ENCODE measurements around the gene GRB2. TPM values are rescaled to one million over a fixed set of nuclear protein-coding genes. Genes with fewer than 3 reads are reported as not detected.

Gene GRB2
- total RNA-seq, 1 donor from 2014 or later, result 59.1 TPM

DNA sequence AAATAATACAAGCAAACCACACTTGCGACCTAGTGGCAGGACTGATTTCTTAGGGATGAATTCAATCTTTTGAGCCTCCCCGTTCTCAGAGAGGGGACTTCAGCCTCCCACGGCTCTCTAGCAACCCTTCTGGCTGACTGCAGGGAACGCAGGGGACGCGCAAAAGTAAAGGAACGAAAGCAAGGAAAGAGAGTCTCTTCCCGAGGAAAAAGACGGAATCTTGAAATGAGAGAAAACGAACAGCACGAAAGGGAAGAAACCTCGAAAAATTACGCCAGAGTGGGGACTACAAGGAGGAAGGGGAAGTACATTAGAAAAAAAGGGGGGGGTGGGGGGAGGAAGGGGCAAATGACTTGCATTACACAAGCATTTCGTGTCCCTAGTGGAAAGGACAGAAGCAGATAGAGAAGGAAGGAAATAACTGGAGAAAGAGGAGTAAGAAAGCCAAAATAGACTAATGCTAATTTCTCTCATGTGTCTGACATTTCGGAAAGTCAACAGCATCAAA lies 1.2 kb downstream of the GRB2 start:
- Mint-ChIP-seq H3K4me1 (ENCODE audit: unreplicated experiment) (peaks cover 26% of the 10 kb centered on the region), H3K27ac (ENCODE audit: unreplicated experiment) (peak overlapping the region; percentile 90), H3K9me3 (ENCODE audit: unreplicated experiment) (no peaks in the 10 kb centered on the region), H3K4me3 (ENCODE audit: unreplicated experiment) (peak overlapping the region; percentile 92), H3K27me3 (ENCODE audit: unreplicated experiment) (peaks cover 10% of the 10 kb centered on the region), H3K36me3 (ENCODE audit: unreplicated experiment) (no peaks in the 10 kb centered on the region)
- no peak for DNase-seq (ENCODE audit: extremely low spot score, unreplicated experiment)
- TF ChIP-seq, protein P1, sequence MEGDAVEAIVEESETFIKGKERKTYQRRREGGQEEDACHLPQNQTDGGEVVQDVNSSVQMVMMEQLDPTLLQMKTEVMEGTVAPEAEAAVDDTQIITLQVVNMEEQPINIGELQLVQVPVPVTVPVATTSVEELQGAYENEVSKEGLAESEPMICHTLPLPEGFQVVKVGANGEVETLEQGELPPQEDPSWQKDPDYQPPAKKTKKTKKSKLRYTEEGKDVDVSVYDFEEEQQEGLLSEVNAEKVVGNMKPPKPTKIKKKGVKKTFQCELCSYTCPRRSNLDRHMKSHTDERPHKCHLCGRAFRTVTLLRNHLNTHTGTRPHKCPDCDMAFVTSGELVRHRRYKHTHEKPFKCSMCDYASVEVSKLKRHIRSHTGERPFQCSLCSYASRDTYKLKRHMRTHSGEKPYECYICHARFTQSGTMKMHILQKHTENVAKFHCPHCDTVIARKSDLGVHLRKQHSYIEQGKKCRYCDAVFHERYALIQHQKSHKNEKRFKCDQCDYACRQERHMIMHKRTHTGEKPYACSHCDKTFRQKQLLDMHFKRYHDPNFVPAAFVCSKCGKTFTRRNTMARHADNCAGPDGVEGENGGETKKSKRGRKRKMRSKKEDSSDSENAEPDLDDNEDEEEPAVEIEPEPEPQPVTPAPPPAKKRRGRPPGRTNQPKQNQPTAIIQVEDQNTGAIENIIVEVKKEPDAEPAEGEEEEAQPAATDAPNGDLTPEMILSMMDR (IDR thresholded peaks at IDR 0.05), result peak; percentile 84

- Mint-ChIP-seq H3K27ac (ENCODE audit: unreplicated experiment) (no peak overlapping the region), H3K36me3 (ENCODE audit: unreplicated experiment) (no peaks in the 10 kb centered on the region), H3K9me3 (ENCODE audit: unreplicated experiment) (no peaks in the 10 kb centered on the region), H3K4me3 (ENCODE audit: unreplicated experiment) (peak overlapping the region; percentile 92), H3K4me1 (ENCODE audit: unreplicated experiment) (peaks cover 26% of the 10 kb centered on the region), H3K27me3 (ENCODE audit: unreplicated experiment) (peaks cover 4% of the 10 kb centered on the region)
- TF ChIP-seq, protein P1 (IDR thresholded peaks at IDR 0.05), result no peak
- no peak for DNase-seq (ENCODE audit: extremely low spot score, unreplicated experiment)
These were observed 2.3 kb downstream of the GRB2 start for GRCh38 chr17:75403131-75403530.

DNA sequence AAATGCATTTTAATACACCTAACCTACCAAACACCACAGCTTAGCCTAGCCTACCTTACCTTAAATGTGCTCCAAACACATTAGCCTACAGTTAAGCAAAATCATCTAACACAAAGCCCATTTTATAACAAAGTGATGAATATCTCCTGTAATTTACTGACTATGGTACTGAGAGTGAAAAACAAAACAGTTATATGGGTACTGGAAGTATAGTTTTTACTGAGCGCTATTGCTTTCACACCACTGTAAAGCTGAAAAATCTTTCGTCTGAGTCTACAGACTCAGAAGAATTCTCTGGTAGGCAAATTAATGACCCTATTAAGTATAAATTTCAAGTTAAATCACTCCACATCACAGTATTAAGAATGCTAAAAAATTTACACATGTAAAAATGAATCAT lies 3.5 kb downstream of the GRB2 start:
- H3K4me3 Mint-ChIP-seq (ENCODE audit: unreplicated experiment), result no peak overlapping the region
- peaks cover 26% of the 10 kb centered on the region for H3K4me1 Mint-ChIP-seq (ENCODE audit: unreplicated experiment)
- H3K27me3 Mint-ChIP-seq (ENCODE audit: unreplicated experiment), result no peaks in the 10 kb centered on the region
- TF ChIP-seq, protein P1 (IDR thresholded peaks at IDR 0.05), result no peak
- H3K36me3 Mint-ChIP-seq (ENCODE audit: unreplicated experiment), result no peaks in the 10 kb centered on the region
- no peak overlapping the region for H3K27ac Mint-ChIP-seq (ENCODE audit: unreplicated experiment)
- no peak for DNase-seq (ENCODE audit: extremely low spot score, unreplicated experiment)
- no peaks in the 10 kb centered on the region for H3K9me3 Mint-ChIP-seq (ENCODE audit: unreplicated experiment)

DNA sequence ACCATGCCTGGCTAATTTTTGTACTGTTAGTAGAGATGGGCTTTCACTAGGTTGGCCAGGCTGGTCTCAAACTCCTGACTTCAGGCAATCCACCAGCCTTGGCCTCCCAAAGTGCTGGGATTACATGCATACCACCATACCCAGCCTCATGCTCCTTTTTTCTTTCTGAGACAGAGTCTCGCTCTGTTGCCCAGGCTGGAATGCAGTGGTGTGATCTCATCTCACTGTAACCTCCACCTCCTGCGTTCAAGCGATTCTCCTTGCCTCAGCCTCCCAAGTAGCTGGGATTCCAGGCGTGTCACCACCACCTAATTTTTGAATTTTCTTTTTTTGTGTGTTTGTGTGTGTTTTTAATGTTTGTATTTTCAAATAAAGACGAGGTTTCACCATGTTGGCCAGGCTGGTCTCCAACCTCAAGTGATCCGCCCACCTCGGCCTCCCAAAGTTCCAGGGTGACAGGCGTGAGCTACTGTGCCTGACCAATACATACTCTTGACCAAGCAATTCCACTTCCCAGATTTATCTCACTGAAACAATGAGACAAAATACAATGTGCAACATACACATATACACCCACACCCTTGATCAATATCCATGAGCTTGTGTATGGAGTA lies 5.0 kb downstream of the GRB2 start:
- no peak overlapping the region for H3K27ac Mint-ChIP-seq (ENCODE audit: unreplicated experiment)
- peaks cover 21% of the 10 kb centered on the region for H3K4me1 Mint-ChIP-seq (ENCODE audit: unreplicated experiment)
- H3K4me3 Mint-ChIP-seq (ENCODE audit: unreplicated experiment), result no peak overlapping the region
- DNase-seq (ENCODE audit: extremely low spot score, unreplicated experiment), result no peak
- H3K9me3 Mint-ChIP-seq (ENCODE audit: unreplicated experiment), result no peaks in the 10 kb centered on the region
- H3K36me3 Mint-ChIP-seq (ENCODE audit: unreplicated experiment), result no peaks in the 10 kb centered on the region
- TF ChIP-seq, protein P1 (IDR thresholded peaks at IDR 0.05), result no peak
- no peaks in the 10 kb centered on the region for H3K27me3 Mint-ChIP-seq (ENCODE audit: unreplicated experiment)

GRCh38 chr17:75398279-75398678 lies 7.2 kb downstream of the GRB2 start:
- Mint-ChIP-seq H3K4me3 (ENCODE audit: unreplicated experiment) (no peak overlapping the region), H3K9me3 (ENCODE audit: unreplicated experiment) (no peaks in the 10 kb centered on the region), H3K27ac (ENCODE audit: unreplicated experiment) (no peak overlapping the region), H3K36me3 (ENCODE audit: unreplicated experiment) (no peaks in the 10 kb centered on the region), H3K4me1 (ENCODE audit: unreplicated experiment) (peaks cover 33% of the 10 kb centered on the region), H3K27me3 (ENCODE audit: unreplicated experiment) (no peaks in the 10 kb centered on the region)
- TF ChIP-seq, protein P1 (IDR thresholded peaks at IDR 0.05), result no peak
- no peak for DNase-seq (ENCODE audit: extremely low spot score, unreplicated experiment)

Data from osteocyte (in vitro differentiated cells).